Loucy (cell line): Measurements from ENCODE around the gene APAF1.

ENCODE experiments used
- H2AFZ ChIP-seq: fragments of 200-600 bp; sonication (generic); 2 replicates; pipeline ENCODE4 v1.6.0; 2016; ENCODE audit warnings: antibody characterized with exemption, mild to moderate bottlenecking, low read length, moderate library complexity
- H3F3A ChIP-seq: fragments of 200-600 bp; 2 replicates; pipeline ENCODE4 v1.6.0; 2016; ENCODE audit warnings: antibody characterized with exemption, low read depth, mild to moderate bottlenecking
- H3K27me3 ChIP-seq: fragments of 200-600 bp; sonication (generic); 2 replicates; pipeline ENCODE4 v1.6.1; 2014; ENCODE audit warnings: low read length, mild to moderate bottlenecking; ENCODE audit not compliant: insufficient read depth, poor library complexity, severe bottlenecking
- H3K36me3 ChIP-seq: fragments of 200-600 bp; sonication (generic); 2 replicates; pipeline ENCODE4 v1.6.1; 2016; ENCODE audit warnings: low read length; ENCODE audit not compliant: insufficient read depth
- H3K4me1 ChIP-seq: fragments of 200-600 bp; sonication (generic); 2 replicates; pipeline ENCODE4 v1.5.1; 2014; ENCODE audit warnings: low read length, mild to moderate bottlenecking; ENCODE audit not compliant: insufficient read depth, poor library complexity, severe bottlenecking
- H3K4me2 ChIP-seq: fragments of 200-600 bp; sonication (generic); 2 replicates; pipeline ENCODE4 v1.6.0; 2014; ENCODE audit warnings: antibody characterized with exemption, low read length, low read depth, mild to moderate bottlenecking; ENCODE audit not compliant: poor library complexity, severe bottlenecking
- H3K4me3 ChIP-seq: fragments of 200-600 bp; sonication (generic); 2 replicates; pipeline ENCODE4 v1.5.1; 2014; ENCODE audit warnings: low read length, mild to moderate bottlenecking, mixed read lengths; ENCODE audit not compliant: poor library complexity, severe bottlenecking
- H3K79me2 ChIP-seq: fragments of 200-600 bp; sonication (generic); 2 replicates; pipeline ENCODE4 v1.6.1; 2014; ENCODE audit warnings: low read length; ENCODE audit not compliant: insufficient read depth
- H3K9ac ChIP-seq: fragments of 200-600 bp; sonication (generic); 2 replicates; pipeline ENCODE4 v1.6.0; 2014; ENCODE audit warnings: mild to moderate bottlenecking, low read depth, low read length, moderate library complexity; ENCODE audit not compliant: poor library complexity, severe bottlenecking
- H3K9me2 ChIP-seq: fragments of 200-600 bp; sonication (generic); replicated peaks from 2 replicates; pipeline ENCODE4 v1.6.1; 2016; ENCODE audit warnings: low read depth, low read length, mixed read lengths
- H3K9me3 ChIP-seq: fragments of 200-600 bp; sonication (generic); 2 replicates; pipeline ENCODE4 v1.6.1; 2014; ENCODE audit warnings: mild to moderate bottlenecking, antibody characterized with exemption, low read length, low read depth; ENCODE audit not compliant: insufficient read depth
- H4K20me1 ChIP-seq: fragments of 200-600 bp; sonication (generic); 2 replicates; pipeline ENCODE4 v1.6.0; 2014; ENCODE audit warnings: antibody characterized with exemption, low read length, mild to moderate bottlenecking; ENCODE audit not compliant: insufficient read depth, poor library complexity, severe bottlenecking
- CTCF ChIP-seq: fragments of 200-600 bp; sonication (generic); conservative IDR thresholded peaks from 2 replicates; pipeline ENCODE4 v1.5.1; 2014; ENCODE audit warnings: mild to moderate bottlenecking, antibody characterized with exemption, low read length
- EZH2phosphoT487 ChIP-seq: fragments of 200-600 bp; IDR thresholded peaks from 2 replicates; pipeline ENCODE4 v1.6.1; 2018; ENCODE audit warnings: antibody characterized with exemption, mild to moderate bottlenecking, moderate library complexity, borderline replicate concordance

Gene APAF1

GRCh38 chr12:98740751-98741150, 95.7 kb downstream of the APAF1 start:
- Histone ChIP-seq H3K4me1 (no peaks in the 10 kb centered on the region), H3K9me3 (no peaks in the 10 kb centered on the region), H3K9me2 (no peaks in the 10 kb centered on the region), H3K9ac (no peak overlapping the region), H3K4me2 (no peak overlapping the region), H3K27me3 (no peaks in the 10 kb centered on the region), H4K20me1 (no peaks in the 10 kb centered on the region), H3K4me3 (no peak overlapping the region), H3F3A (no peaks in the 10 kb centered on the region), H2AFZ (no peak overlapping the region), H3K36me3 (no peaks in the 10 kb centered on the region; the same call in 1 of the 2 replicates), H3K79me2 (no peaks in the 10 kb centered on the region)
- TF ChIP-seq EZH2phosphoT487 = no peak
- no peak for TF ChIP-seq CTCF

- Histone ChIP-seq H3K9ac (no peak overlapping the region), H3K79me2 (no peaks in the 10 kb centered on the region), H3K9me2 (no peaks in the 10 kb centered on the region), H3K4me2 (no peak overlapping the region), H4K20me1 (no peaks in the 10 kb centered on the region), H3K27me3 (no peaks in the 10 kb centered on the region), H3K36me3 (no peaks in the 10 kb centered on the region), H3K9me3 (no peaks in the 10 kb centered on the region), H2AFZ (no peak overlapping the region), H3K4me3 (no peak overlapping the region), H3K4me1 (no peaks in the 10 kb centered on the region), H3F3A (no peaks in the 10 kb centered on the region)
- TF ChIP-seq CTCF (no peak), EZH2phosphoT487 (no peak)
Observed at GRCh38 chr12:98741196-98741555, 96.1 kb downstream of the APAF1 start.

GRCh38 chr12:98741556-98742265, 96.6 kb downstream of the APAF1 start:
- no peaks in the 10 kb centered on the region for H3K79me2 ChIP-seq
- no peak overlapping the region for H3K4me2 ChIP-seq

More at GRCh38 chr12:98741556-98742265, 96.6 kb downstream of the APAF1 start:
- no peaks in the 10 kb centered on the region for H3F3A ChIP-seq
- H3K4me1 ChIP-seq = no peaks in the 10 kb centered on the region
- H3K27me3 ChIP-seq = no peaks in the 10 kb centered on the region
- H2AFZ ChIP-seq = no peak overlapping the region
- H3K4me3 ChIP-seq = no peak overlapping the region
- H3K36me3 ChIP-seq = no peaks in the 10 kb centered on the region
- no peaks in the 10 kb centered on the region for H3K9me2 ChIP-seq
- no peaks in the 10 kb centered on the region for H3K9me3 ChIP-seq
- TF ChIP-seq CTCF = no peak
- TF ChIP-seq EZH2phosphoT487 = no peak
- H4K20me1 ChIP-seq = no peaks in the 10 kb centered on the region
- no peak overlapping the region for H3K9ac ChIP-seq
